ENCODE data around the gene KLHL6.

- no peak for TF ChIP-seq CTCF (IDR thresholded peaks at IDR 0.05)
- no peak for TF ChIP-seq POLR2A (IDR thresholded peaks at IDR 0.05)
- TF ChIP-seq EP300 (IDR thresholded peaks at IDR 0.05), result no peak
Measured at GRCh38 chr3:183489455-183490210, 65.9 kb downstream of the KLHL6 start.

Data from upper lobe of left lung (tissue), 4 donors.